ENCODE results near the gene POU2F2. TPM values are rescaled to one million over a fixed set of nuclear protein-coding genes. Genes with fewer than 3 reads are reported as not detected.
A peak's percentile ranks its signal among the peaks of the same experiment; 100 is the strongest.

Gene POU2F2
- total RNA-seq, 1 donor, result 0.18 TPM

DNA sequence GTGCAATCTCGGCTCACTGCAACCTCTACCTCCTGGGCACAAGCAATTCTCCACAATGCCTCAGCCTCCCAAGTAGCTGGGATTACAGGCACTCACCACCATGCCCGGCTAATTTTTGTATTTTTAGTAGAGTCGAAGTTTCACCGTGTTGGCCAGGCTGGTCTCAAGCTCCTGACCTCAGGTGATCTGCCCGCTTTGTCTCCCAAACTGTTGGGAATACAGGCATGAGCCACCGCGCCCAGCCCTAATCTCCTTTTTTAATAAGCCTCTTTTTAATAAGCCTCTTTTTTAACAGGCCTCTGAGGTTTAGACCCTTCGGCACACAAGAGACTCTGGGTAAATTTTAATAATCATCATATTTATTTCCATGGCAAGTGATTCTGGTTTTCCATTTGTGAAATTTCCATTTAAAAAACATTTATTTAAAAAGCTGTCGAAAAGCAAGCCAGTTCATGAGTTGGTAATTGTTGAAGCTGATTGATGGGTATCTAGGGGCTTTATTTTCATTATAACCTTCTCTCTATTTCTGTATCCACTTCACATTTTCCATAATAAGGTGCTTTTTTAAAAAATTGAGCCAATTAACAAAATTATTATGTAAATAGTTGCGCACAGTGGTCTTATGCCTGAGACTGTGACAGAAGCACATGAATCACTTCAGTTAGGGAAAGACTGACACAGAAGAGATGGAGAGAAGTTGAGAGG lies 11.8 kb downstream of the POU2F2 start:
- no peak for DNase-seq (ENCODE audit: low read depth)

DNA sequence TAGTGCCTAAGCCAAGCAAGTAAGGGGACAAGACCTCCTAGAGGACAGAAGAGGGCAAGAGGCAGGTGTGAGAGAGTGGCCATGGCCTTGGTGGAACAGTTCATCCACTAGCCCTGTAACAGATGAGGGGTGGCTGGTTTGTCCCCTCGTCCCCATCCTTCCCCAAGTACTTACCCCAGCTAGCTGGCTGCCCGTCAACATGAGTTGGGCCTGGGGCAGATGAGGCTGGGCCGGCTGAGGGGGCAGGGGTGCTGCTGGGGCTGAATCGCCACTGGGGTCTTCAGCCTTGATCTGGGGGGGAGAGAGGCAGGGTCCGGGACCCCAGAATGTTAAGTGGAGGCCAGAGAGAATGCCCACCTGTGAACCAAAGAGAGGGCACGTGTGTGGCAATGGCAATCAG lies 15.2 kb downstream of the POU2F2 start:
- no peak overlapping the region for H3K4me3 ChIP-seq (ENCODE audit: low read depth, low read length)
- TF ChIP-seq, protein P1, sequence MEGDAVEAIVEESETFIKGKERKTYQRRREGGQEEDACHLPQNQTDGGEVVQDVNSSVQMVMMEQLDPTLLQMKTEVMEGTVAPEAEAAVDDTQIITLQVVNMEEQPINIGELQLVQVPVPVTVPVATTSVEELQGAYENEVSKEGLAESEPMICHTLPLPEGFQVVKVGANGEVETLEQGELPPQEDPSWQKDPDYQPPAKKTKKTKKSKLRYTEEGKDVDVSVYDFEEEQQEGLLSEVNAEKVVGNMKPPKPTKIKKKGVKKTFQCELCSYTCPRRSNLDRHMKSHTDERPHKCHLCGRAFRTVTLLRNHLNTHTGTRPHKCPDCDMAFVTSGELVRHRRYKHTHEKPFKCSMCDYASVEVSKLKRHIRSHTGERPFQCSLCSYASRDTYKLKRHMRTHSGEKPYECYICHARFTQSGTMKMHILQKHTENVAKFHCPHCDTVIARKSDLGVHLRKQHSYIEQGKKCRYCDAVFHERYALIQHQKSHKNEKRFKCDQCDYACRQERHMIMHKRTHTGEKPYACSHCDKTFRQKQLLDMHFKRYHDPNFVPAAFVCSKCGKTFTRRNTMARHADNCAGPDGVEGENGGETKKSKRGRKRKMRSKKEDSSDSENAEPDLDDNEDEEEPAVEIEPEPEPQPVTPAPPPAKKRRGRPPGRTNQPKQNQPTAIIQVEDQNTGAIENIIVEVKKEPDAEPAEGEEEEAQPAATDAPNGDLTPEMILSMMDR (IDR thresholded peaks at IDR 0.05; ENCODE audit: insufficient read depth, low read length), result no peak
- DNase-seq (ENCODE audit: low read depth), result no peak

More for the DNA sequence above, 11.8 kb downstream of the POU2F2 start:
- no peak overlapping the region for H3K4me3 ChIP-seq (ENCODE audit: low read depth, low read length)
- TF ChIP-seq, protein P1 (IDR thresholded peaks at IDR 0.05; ENCODE audit: insufficient read depth, low read length), result no peak

DNA sequence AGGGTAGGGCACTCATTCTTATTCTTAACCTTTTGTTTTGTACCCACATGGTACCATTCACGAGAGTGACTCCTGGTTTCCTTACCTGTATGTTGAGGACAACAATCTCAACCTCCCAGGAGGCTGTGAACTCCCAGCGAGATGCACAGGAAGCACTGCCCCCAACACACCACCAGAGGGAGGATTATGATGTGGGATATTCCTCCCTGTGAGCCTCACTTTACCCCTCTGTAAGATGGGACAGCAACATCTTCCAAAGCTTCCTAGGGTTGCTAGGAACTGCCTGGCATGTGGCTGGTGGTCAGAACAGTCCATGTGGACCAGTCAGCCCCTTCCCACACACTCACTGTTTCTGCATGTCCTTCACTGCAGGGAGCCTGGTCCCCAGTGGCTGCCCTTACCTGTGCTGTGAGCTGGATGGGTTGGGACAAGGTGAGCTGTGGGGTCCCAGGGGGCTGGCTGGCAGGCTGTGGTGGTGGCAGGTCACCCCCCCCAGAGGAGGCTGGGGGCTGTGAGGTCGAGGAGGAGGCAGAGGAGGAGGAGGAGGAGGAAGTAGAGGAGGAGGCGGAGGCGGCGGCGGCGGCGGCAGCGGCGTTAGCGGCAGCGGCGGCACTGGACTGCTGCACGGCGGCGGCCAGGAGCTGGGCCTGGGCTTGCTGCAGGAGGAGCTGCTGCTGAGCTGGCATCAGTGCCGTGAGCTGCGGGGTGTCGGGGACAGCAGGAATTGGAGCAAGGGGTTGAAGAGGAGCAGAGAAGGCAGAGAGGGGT lies 15.8 kb downstream of the POU2F2 start:
- DNase-seq (ENCODE audit: low read depth), result no peak
- TF ChIP-seq, protein P1 (IDR thresholded peaks at IDR 0.05; ENCODE audit: insufficient read depth, low read length), result no peak
- H3K4me3 ChIP-seq (ENCODE audit: low read depth, low read length), result no peak overlapping the region

DNA sequence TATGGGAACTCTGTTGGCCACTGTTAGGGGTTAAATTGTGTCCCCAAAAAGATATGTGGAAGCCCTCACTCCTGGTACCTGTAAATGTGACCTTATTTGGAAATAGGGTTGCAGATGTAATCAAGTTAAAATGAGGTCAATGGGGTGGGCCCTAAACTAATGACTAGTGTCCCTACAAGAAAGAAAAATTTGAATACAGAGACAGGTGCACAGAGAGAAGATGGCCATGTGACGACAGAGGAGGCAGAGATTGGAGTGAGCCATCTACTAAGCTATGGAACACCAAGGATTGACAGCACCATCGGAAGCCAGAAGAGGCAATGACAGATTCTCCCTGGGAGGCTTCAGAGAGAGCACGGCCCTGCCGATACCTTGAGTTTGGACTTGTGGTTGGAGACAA lies 16.5 kb downstream of the POU2F2 start:
- TF ChIP-seq, protein P1 (IDR thresholded peaks at IDR 0.05; ENCODE audit: insufficient read depth, low read length), result no peak
- no peak for DNase-seq (ENCODE audit: low read depth)
- H3K4me3 ChIP-seq (ENCODE audit: low read depth, low read length), result no peak overlapping the region

DNA sequence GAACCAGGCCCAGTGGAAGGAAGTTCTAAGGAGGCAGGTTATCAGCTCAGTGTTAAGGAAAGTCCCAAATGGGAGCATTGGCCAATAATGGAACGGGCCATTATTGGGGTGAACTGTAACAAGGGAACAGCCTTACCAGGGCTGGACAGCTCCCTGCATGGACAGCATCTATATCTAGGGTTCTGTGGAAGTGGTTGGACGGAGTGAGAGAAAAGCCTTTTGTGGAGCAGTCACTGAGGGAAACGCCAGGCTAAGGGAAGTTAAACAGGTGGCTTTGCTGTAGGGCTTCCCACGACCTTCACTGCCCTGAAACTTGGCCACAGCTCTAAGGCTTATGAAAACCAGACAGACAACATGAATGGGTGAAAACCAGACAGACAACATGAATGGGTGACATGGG lies 17.0 kb downstream of the POU2F2 start:
- H3K4me3 ChIP-seq (ENCODE audit: low read depth, low read length), result no peak overlapping the region
- DNase-seq (ENCODE audit: low read depth), result peak; percentile 29
- TF ChIP-seq, protein P1 (IDR thresholded peaks at IDR 0.05; ENCODE audit: insufficient read depth, low read length), result no peak

DNA sequence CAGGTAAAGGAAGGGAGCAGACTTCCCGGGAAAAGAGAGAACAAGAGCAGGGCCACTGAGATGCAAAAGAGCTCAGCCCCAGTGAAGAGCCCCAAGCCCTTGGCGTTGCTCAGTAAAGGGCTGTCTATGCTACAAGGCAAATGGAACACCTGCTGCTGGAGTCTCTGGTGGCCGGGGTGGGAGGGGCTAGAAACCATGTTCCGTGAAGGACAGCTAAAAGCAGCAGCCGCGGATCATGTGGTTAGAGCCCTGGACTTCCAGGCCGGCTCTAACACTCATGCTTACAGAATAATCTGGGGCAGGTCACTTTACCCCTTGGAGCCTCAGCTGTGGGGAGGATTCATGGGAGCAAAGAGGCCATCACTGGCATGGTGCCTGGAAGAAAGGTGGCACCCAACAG lies 17.8 kb downstream of the POU2F2 start:
- TF ChIP-seq, protein P1 (IDR thresholded peaks at IDR 0.05; ENCODE audit: insufficient read depth, low read length), result no peak
- DNase-seq (ENCODE audit: low read depth), result no peak

More for the DNA sequence above, 17.8 kb downstream of the POU2F2 start:
- no peak overlapping the region for H3K4me3 ChIP-seq (ENCODE audit: low read depth, low read length)
